IMR-90 (cell line): Measurements from ENCODE around the gene MCF2L.

ENCODE experiments used
- BHLHE40 ChIP-seq: fragments of 150-350 bp; IDR thresholded peaks from 2 replicates; pipeline ENCODE4 v1.6.1; 2016; ENCODE audit warnings: mild to moderate bottlenecking, low read depth, low read length
- CEBPB ChIP-seq: IDR thresholded peaks from 2 replicates; pipeline ENCODE4 v1.6.1; 2012; ENCODE audit warnings: low read depth, low read length, improper control_type of control experiment
- CTCF ChIP-seq: conservative IDR thresholded peaks from 2 replicates; pipeline ENCODE4 v1.5.1; 2012; ENCODE audit warnings: mild to moderate bottlenecking, low read depth, low read length, improper control_type of control experiment
- ELK1 ChIP-seq: fragments of 150-350 bp; IDR thresholded peaks from 2 replicates; pipeline ENCODE4 v1.6.1; 2016; ENCODE audit warnings: low read depth, mild to moderate bottlenecking, low read length, moderate library complexity, borderline replicate concordance
- FOS ChIP-seq: fragments of 150-350 bp; IDR thresholded peaks from 2 replicates; pipeline ENCODE4 v1.6.1; 2016; ENCODE audit warnings: low read depth, low read length
- MAFK ChIP-seq: IDR thresholded peaks from 2 replicates; pipeline ENCODE4 v1.6.1; 2012; ENCODE audit warnings: low read depth, low read length, improper control_type of control experiment
- MAZ ChIP-seq: IDR thresholded peaks from 2 replicates; pipeline ENCODE4 v1.6.1; 2012; ENCODE audit warnings: low read depth, mild to moderate bottlenecking, low read length, improper control_type of control experiment, moderate library complexity, borderline replicate concordance
- POLR2A ChIP-seq: IDR thresholded peaks from 2 replicates; pipeline ENCODE4 v1.6.1; 2012; ENCODE audit warnings: mild to moderate bottlenecking, low read depth, low read length
- RAD21 ChIP-seq: IDR thresholded peaks from 2 replicates; pipeline ENCODE4 v1.6.1; 2012; ENCODE audit warnings: low read length, improper control_type of control experiment
- RFX5 ChIP-seq: IDR thresholded peaks from 2 replicates; pipeline ENCODE4 v1.8.0; 2012; ENCODE audit warnings: low read depth, mild to moderate bottlenecking, low read length, moderate library complexity
- SMC3 ChIP-seq: fragments of 150-350 bp; IDR thresholded peaks from 2 replicates; pipeline ENCODE4 v1.6.1; 2016; ENCODE audit warnings: low read depth, mild to moderate bottlenecking, antibody characterized with exemption, low read length, moderate library complexity
- USF2 ChIP-seq: fragments of 150-350 bp; IDR thresholded peaks from 2 replicates; pipeline ENCODE4 v1.6.1; 2017; ENCODE audit warnings: mild to moderate bottlenecking, antibody characterized with exemption, low read length, low read depth

- TF ChIP-seq POLR2A (no peak), RFX5 (no peak), CTCF (no peak), FOS (no peak), RAD21 (no peak), BHLHE40 (no peak), USF2 (no peak), CEBPB (no peak), MAZ (no peak), ELK1 (no peak), SMC3 (no peak), MAFK (no peak)
Measured at GRCh38 chr13:113097651-113098050, 128.6 kb downstream of the MCF2L start.
